Measurements from ENCODE around the gene TOMM7.
"Not testable (repeated sequence)": the region's sequence is repeated elsewhere in the genome, so short reads cannot be mapped to it uniquely, and the experiment has no call there.

Gene TOMM7

DNA sequence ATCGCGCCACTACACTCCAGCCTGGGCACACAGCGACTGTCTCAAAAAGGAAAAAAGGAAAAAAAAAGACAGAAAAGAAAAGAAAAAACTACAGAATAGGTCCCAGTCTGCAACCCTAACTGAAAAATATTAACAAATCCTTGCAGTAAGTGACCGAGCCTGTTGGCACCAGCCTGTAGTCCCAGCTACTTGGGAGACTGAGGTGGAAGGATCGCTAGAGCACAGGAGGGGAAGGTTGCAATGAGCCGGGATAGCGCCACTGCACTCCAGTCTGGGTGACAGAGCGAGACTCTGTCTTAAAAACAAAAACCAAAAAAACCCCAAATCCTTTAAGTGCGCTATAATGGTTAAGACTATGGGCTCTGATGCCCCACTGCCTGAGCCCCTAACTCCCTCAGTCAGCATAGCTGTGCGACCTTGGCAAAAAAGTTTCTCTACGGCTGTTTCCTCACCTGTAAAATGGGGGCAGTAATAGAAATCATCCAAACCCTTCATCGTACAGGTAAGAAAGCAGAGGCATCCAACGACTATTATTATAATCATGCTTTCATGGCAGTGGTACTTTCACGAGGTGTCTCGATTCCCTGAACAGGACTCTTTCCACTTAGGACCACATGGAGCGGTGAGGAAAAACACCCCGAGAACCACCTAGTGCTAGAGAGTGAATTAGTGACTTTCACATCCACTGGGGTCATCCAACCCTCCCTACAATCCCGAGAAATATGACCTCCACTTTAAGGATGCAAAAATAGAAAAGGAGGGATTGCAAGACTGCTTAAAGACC, 755 bp downstream of the TOMM7 start:
- DNase-seq (ENCODE audit: low read depth), result no peak

DNA sequence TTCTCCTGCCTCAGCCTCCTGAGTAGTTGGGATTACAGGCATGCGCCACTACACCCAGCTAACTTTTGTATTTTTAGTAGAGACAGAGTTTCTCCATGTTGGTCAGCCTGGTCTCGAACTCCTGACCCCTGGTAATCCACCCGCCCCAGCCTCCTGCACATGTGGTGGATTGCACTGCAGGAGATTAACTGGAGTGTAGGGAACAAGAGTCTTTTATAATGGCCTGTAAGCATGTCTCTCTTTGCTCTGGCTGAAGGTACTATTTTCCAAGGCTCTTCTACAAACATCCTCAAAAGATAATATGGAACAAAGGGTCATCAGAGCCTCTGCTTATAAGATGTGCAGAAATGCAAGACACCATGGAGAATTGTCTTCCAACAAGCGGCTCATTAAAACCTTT, 3.2 kb downstream of the TOMM7 start:
- DNase-seq (ENCODE audit: low read depth), result no peak

DNA sequence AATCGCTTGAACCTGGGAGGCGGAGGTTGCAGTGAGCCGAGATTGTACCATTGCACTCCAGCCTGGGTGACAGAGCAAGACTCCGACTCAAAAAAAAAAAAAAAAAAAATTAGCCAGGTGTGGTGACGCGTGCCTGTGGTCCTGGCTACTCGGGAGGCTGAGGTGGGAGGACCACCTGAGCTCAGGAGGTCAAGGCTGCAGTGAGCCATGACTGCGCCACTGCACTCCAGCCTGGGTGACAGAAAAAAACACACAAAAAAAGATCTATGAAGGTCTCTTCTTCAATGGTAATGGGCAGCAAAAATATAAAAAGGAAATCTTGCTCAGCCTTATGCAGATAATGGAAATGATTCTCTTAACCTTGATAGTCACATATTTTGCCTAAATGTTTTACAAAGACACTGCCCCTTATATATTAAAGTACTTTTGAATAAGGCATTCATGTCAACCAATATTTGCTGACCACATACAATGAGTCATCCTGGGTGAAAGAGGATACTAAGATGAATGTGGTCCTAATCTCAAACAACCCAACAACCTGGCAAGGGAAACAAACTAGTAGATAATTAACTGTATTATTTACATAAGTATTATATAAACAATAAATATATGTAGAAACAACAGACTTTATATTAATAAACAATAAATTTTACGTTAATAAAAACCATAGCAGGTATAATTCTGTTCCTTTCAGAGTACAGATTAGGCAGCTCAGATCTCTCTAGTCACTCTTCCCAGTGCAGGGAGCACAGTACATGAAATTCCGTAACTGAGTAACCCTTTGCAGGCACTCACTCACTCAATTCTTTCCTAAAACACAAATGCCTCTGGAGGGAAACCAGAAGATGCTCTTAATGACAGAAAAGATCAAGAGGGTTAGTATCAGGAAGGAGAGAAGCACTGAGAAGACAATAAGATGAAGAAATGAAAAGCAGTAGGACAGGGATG, 8.1 kb downstream of the TOMM7 start:
- no peak for DNase-seq (ENCODE audit: low read depth)

DNA sequence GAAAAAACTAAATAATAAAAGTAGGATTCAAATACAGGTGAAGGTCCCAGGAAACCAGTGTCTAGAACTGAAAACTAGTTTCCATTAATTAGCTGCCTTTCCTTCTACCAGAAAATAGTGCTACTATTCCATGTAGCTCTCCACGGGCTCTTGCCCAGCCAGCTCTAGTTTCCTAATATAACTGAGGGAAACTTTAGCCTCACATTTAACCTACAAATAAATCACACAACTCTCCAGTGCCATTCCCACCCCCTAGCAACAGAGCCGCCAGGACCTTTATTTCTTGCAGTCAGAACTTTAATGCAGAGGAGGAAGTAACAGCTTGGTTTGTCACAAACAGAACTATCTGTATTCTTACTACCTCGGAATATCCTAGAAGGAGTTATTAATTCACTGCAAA, 10.3 kb downstream of the TOMM7 start:
- DNase-seq (ENCODE audit: low read depth), result no peak

DNA sequence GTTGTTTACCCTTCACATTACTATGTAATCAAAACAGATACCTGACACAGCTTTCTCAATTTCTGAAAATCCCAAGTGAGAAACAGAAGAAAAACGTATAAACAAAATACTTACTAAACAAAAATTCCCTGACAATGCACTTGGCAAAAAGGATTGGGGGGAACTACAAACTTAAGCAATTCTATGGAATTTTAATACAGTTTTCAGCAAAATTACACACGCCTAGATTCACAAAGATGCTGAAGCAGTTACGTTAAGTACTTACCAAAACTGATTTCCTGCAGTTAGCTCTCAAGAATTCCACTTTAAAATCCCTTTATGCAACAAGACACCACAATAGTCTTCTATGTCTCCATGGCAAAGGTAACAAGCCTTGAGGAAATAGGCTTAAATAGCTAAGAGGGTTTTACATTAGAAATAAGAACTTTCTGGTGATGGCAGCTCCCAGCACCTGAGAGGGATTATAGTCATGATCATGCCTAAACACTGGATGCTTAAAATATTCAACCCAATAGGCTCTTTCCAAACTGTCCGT, 10.8 kb downstream of the TOMM7 start:
- DNase-seq (ENCODE audit: low read depth), result no peak

DNA sequence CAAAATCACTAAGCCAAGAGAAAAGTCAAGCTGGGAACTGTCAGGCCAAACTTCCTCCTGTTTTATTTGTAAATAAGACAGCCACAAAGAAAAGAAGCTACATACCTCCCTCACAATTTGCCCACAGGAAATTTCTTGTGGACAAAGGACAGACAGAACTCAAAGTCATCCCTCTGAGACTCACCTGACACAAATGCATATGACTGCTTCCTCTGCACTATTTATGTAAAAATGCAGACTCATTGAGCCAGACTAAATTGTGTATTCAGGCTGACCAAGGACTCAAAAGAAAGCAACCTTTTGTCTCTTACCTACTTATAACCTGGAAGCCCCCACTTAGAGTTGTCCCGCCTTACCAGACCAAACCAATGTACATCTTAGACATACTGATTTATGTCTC, 11.8 kb downstream of the TOMM7 start:
- no peak for DNase-seq (ENCODE audit: low read depth)

DNA sequence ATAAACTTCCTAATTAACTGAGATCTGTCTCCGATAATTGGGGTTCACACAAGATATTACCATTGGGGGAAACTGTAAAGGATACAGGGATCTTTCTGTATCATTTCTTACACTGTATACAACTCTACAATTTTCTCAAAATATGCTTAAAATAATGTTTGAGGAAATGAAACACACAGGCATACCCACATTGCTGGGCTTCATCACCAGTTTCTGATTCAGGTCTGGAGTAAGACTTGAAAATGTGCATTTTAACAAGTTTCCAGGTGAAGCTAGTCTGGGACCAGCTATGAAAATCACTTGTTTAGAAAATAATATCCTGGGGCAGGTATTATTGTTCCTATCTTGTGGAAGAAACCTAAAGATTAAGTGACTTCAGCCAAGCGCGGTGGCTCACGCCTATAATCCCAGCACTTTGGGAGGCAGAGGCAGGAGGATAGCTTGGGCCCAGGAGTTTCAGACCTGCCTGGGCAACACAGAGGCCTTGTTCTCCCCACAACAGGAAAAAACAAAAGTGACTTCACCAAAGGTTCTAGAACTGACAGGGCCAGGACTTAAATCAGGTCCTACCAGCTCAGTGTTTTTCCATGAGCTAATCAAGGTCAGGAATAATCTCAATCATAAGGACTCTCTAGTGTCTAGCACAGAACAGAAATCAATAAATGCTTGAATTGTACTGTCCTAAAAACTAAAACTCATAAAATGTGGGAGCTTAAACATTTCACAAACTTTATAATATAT, 12.6 kb downstream of the TOMM7 start:
- DNase-seq (ENCODE audit: low read depth), result no peak

DNA sequence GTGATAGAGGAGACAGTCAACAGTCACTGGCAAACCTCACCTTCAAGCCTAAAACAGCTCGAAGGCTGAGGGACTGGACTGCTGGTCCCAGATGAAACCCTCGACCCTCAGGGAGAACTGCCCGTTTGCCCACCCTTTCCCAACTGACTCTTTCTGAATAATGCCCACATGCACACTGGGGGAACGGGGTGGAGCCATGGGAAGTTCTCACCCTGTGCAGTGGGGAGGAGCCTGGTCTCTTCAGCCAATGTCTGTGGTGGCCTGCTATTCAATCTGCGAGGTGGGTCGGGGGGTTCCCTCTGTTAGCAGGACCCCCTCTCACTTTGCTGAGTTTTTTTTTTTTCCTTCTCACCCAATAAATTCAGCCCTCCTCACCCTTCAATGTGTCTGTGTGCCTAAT, 14.5 kb downstream of the TOMM7 start:
- DNase-seq (ENCODE audit: low read depth), result no peak

DNA sequence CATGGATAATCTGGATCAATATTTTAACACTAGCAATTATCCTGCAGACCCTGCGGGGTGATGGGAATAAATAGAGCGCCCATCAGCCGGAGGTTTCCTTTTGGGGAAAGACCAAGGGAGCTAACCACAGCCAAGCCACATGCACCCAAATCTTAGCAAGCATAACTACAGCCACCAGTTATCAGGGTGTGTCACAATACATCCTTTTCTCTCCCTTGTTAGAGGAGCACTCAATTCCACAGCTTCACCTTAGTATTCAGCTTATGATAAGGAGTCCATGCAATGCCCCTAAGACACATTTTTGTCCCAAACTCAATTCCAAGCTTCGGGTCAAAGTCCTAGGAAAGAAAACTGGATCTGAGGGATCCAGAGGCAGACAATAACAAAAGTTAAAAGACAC, 15.9 kb downstream of the TOMM7 start:
- DNase-seq (ENCODE audit: low read depth), result no peak

DNA sequence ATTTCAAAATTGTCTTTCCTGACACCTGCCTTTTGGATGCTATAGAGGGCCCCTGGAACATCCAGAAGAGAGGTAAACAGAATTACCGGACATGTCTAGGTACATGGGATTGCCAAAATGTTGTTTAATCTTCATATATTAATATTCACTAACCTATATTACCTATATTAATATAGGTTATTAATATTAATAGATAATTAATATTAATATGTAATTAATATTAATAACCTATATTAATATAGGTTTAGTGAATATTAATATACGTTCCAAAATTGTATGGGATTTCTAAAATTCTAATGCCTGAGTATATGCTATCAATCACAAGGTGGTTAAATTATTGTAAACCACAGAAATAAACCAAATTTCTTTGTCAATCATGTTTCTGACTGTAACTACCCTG, 17.4 kb downstream of the TOMM7 start:
- no peak for DNase-seq (ENCODE audit: low read depth)

DNA sequence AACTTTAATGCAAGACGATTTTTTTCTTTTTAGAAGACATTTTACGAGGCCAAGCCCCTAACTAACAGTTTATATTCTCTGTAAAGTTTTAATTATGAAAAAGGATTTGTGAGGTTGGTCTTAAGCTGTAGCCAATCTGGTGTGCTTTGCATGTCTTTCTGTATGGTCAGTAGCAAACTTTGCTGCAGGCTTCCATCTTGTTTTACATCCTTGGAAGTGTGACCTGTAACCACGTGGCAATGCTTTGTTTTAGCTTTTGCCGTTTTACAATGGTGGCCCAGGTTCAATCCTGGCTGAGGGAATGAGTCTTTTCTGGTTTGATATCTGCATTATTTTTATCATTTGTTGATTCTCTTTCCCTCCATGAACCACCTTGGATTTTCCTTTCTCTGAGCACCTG, 19.8 kb downstream of the TOMM7 start:
- not testable (repeated sequence) for DNase-seq (ENCODE audit: low read depth)

DNA sequence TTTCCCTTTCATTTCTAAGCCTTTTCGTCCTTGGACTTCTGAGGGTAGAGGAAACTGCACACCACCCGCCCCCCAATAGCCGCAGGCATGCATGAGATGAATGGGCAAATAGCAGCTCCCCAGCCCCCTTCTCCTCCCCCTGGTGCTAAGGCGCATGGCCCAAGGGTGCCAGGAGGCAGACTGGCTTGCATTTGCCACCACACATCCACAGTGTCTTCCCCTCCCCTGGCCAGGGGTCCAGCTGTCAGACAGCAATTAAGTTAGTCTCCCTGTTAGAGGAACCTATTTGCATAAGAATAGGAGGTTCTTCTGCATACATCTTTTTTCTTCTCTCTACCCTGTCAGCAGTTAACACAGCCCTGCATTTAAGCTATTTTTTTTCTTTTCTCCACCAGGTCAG, 20.2 kb downstream of the TOMM7 start:
- no peak for DNase-seq (ENCODE audit: low read depth)

DNA sequence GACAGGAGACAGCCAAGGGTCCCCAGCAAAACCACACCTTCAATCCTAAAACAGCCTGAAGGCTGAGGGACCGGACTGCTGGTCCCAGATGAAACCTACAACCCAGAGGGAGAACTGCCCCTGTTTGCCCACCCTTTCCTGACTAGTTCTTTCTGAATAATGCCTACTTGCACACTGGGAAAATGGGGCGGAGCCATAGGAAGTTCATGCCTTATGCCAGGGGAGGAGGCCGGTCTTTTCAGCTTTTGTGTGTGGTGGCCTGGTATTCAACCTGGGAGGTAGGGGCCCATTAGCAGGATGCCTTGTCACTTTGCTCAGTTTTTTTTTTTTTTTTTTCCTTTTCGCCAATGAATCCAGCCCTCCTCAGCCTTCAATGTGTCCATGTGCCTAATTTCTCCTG, 20.7 kb downstream of the TOMM7 start:
- DNase-seq (ENCODE audit: low read depth), result no peak

DNA sequence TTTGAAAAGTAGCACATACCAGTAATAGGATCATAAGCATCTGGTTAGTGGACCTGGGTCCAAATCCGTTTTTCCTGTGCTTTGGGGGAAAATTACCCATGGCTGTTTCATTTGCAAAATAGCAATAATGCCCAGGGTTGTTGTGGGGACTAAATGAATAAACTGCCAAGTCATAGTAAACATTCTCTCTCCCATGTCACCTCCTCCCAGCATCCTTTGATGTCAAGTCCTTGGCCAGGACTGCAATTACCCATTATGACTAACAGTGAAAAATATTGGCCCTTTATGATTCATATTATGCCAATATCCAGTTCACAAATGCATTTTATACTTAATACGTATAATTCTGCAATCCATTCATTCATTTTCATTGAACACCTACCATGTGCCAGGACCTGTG, 23.0 kb downstream of the TOMM7 start:
- no peak for DNase-seq (ENCODE audit: low read depth)

DNA sequence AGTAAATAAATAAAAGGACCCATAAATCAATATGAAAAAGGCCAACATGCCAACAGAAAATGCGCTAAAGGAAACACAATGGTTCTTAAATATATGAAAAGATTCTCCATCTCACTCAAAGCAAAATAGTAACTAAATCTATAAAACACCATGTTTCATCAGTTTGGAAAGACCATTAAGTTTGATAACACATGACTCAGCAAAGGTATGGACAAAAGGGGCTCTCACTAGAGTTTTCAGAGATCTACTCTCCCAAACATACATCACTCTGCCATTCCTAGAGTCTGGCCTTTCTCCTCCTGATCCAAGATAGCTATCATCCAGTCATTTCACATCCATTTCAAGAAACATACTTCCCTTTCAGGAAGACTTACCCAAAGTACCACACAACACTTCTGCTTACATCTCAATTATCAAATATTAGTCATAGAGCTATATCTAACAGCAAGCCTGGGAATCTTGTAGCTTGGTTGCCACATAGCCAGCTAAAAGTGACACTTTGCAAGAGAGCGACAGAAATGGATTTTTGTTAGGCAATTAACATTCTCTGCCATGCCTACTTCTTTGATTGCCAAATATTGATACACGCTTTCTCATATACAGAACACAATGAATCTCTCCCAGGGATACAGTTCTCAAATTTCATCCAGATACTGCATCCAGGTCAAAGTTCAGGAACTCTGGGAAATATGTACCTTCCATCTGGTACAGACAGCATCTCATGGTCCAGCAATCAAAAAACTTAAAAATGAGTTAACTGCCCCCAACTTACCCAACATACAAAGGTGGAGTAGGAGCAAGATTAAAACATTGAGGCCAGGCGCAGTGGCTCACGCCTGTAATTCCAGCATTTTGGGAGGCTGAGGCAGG, 28.8 kb downstream of the TOMM7 start:
- no peak for DNase-seq (ENCODE audit: low read depth)

DNA sequence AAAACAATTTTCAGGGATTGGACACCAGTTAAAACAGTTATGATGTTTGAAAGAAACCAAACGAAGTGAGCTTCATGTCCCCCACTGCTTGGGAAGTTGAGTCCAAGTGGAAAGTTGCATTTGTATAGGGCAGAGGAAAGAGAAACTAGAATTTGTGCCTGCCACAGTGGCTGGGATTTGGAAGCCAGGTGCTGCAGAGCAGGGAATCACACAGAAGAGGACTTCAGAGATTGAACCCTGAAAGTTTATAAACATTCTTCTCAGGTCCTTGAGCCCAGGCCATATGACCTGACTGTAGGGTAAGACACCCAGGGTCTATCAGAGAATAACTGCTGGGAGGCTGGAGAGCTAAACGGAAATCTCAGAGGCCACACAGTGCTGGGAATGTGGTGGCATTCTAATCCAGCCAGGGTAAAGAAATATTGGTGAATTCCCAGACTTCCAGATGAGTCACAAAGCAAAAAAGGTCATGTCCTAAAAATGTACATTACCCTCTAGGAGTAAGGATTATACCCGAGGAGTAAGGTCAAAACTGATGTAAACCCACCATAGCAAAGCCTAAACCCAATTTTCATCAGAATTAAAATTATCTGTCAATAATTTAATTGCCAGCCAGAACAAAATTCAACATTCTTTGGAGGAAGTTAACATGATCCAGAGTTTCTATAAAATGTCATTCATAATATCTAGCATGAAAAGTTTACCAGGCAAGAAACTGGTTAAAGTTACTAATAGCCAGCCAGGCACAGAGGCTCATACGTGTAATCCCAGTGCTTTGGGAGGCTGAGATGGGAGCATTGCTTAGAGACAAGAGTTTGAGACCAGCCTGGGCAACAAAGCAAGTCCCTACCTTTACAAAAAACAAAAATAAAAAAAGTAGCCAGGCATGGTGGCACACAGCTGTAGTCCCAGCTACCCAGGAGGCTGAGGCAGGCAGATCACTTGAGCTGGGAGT, 31.2 kb downstream of the TOMM7 start:
- no peak for DNase-seq (ENCODE audit: low read depth)

DNA sequence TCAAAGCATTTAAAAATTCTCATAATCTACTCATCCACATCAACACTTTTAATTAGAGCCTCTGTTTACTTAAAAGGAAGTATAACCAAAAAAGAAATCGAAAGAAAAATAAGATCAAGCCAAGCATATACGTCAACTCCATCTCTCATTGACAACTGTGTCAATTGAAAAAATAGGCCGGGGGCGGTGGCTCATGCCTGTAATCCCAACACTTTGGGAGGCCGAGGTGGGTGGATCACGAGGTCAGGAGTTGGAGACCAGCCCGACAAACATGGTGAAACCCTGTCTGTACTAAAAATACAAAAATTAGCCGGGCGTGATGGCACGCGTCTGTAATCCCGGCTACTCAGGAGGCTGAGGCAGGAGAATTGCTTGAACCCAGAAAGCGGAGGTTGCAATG, 32.0 kb downstream of the TOMM7 start:
- DNase-seq (ENCODE audit: low read depth), result not testable (repeated sequence)

DNA sequence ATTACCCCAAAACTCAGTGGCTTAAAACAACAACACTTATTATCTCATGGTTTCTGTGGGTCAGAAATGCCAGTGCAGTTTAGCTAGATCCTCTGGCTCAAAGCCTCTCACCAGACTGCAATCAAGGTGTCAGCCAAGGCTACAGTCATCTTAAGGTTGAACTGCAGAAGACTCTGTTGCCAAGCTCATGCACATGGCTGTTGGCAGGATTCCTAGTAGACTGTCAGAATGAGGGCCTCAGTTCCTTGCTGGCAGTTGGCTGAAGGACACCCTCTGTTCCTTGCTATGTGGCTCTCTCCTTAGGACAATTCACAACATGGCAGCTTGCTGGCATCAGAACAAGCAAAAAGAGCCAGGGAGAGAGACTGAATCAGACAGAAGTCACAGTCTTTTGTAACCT, 34.7 kb downstream of the TOMM7 start:
- DNase-seq (ENCODE audit: low read depth), result no peak

DNA sequence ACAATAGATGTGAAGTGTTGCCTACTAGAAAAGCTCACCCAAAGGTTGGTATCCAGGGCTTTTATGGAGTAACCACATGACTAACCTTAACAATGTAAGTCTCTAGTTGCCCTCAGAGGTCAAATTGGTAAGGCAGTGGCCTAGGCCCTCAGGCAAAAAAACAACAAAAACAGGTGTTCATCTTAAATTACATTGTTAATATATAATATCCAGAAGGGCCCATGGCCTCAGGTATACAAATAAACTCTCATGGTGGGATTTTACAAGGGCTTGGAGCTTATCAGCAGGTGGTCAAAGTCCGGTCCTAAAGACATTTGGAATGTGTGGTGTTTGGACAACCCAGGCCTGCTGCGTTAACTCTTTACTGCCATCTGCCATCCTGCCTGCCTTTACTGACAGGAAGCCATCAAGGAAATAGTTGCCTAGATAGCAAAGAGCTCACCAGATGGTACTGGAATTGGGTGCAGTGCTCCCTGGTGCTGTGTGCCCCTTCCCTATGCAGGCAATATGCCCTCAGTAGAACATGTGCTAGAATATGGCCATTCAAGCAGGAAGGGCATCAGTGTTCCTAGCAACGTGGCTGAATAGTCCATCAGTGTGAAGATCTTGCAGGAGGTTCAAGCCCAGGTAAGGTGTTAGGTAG, 36.2 kb downstream of the TOMM7 start:
- no peak for DNase-seq (ENCODE audit: low read depth)

DNA sequence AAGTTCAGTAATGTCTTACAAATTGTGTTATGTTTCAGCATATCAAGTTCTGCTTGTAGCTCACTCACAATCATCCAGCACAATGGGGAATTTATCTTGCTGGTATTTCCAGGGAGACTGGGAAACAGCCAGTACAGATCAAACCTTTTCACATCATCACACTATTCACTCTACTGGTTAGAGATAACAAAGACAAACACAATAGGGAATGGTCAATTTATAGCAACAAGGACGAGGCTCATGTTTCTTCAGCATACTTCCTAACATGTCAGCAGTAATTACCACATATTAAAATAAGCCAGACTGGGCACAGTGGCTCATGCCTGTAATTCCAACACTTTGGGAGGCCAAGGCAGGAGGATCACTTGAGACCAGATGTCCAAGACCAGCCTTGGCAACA, 38.3 kb downstream of the TOMM7 start:
- DNase-seq (ENCODE audit: low read depth), result no peak

All from stimulated activated CD4-positive, alpha-beta T cell treated with anti-CD3 and anti-CD28 coated beads, Interleukin-2, amount 100 ng/mL, for 4 hours (primary cell).